Measurements from ENCODE around the gene ASIC4. TPM values are rescaled to one million over a fixed set of nuclear protein-coding genes. Genes with fewer than 3 reads are reported as not detected.

Gene ASIC4
- total and polyA plus RNA-seq, 2 of the 13 experiments (the other 11 are each of a cell fraction or from before 2014, with no cell fraction given), result 0.03 TPM; not detected in 1

GRCh38 chr2:219541611-219542180 is 27.4 kb downstream of the ASIC4 start (continued):
- TF ChIP-seq ZNF331 (CRISPR knock-in tag; IDR thresholded peaks at IDR 0.05), result peak; percentile 82
- TF ChIP-seq CSRNP1 (CRISPR knock-in tag; IDR thresholded peaks at IDR 0.05), result peak; percentile 74; the same call in 1 of the 2 replicates
- TF ChIP-seq ZNF232 (CRISPR knock-in tag; IDR thresholded peaks at IDR 0.05; ENCODE audit: borderline replicate concordance), result peak; percentile 89; the same call in 1 of the 2 replicates
- no peak for TF ChIP-seq ZNF781 (CRISPR knock-in tag; IDR thresholded peaks at IDR 0.05; ENCODE audit: borderline replicate concordance, not compliant biosample characterization)
- peak; percentile 66; the same call in 1 of the 2 replicates for TF ChIP-seq JUND (CRISPR knock-in tag; IDR thresholded peaks at IDR 0.05)
- no peak for TF ChIP-seq HMG20A (CRISPR knock-in tag; IDR thresholded peaks at IDR 0.05; ENCODE audit: borderline replicate concordance)
- no peak for TF ChIP-seq FOXM1 (CRISPR knock-in tag; IDR thresholded peaks at IDR 0.05)
- TF ChIP-seq ZNF3 (CRISPR knock-in tag; IDR thresholded peaks at IDR 0.05), result no peak
- TF ChIP-seq ZMAT5 (CRISPR knock-in tag; IDR thresholded peaks at IDR 0.05; ENCODE audit: borderline replicate concordance, low read depth), result no peak
- TF ChIP-seq KDM5B (CRISPR knock-in tag; IDR thresholded peaks at IDR 0.05; ENCODE audit: borderline replicate concordance), result no peak; the same call in none of the 2 replicates
- TF ChIP-seq HDAC6 (IDR thresholded peaks at IDR 0.05; ENCODE audit: low read depth, low read length), result no peak
- no peak for TF ChIP-seq ZNF260 (CRISPR knock-in tag; IDR thresholded peaks at IDR 0.05; ENCODE audit: borderline replicate concordance, low read depth)
- no peak for TF ChIP-seq SYNCRIP (IDR thresholded peaks at IDR 0.05; ENCODE audit: insufficient read depth, low read depth, low read length)
- no peak for TF ChIP-seq ZBTB21 (CRISPR knock-in tag; IDR thresholded peaks at IDR 0.05)
- peak; percentile 53 for TF ChIP-seq HNRNPK (IDR thresholded peaks at IDR 0.05; ENCODE audit: low read depth, low read length, poor library complexity, severe bottlenecking)
- TF ChIP-seq ZBTB43 (CRISPR knock-in tag; conservative IDR thresholded peaks at IDR 0.05), result 0 out of 2 replicates have a peak, but pooled peaks have one; percentile 35
- TF ChIP-seq, protein P1, sequence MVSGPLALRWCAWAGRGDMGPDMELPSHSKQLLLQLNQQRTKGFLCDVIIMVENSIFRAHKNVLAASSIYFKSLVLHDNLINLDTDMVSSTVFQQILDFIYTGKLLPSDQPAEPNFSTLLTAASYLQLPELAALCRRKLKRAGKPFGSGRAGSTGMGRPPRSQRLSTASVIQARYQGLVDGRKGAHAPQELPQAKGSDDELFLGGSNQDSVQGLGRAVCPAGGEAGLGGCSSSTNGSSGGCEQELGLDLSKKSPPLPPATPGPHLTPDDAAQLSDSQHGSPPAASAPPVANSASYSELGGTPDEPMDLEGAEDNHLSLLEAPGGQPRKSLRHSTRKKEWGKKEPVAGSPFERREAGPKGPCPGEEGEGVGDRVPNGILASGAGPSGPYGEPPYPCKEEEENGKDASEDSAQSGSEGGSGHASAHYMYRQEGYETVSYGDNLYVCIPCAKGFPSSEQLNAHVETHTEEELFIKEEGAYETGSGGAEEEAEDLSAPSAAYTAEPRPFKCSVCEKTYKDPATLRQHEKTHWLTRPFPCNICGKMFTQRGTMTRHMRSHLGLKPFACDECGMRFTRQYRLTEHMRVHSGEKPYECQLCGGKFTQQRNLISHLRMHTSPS (CRISPR knock-in tag; IDR thresholded peaks at IDR 0.05; ENCODE audit: low read depth), result peak; percentile 98
- no peak for TF ChIP-seq ZNF337 (CRISPR knock-in tag; IDR thresholded peaks at IDR 0.05; ENCODE audit: borderline replicate concordance, low read depth)
- no peak for TF ChIP-seq ZNF253 (CRISPR knock-in tag; IDR thresholded peaks at IDR 0.05; ENCODE audit: borderline replicate concordance)
- 0 out of 2 replicates have a peak, but pooled peaks have one; percentile 60 for TF ChIP-seq BRD4 (CRISPR knock-in tag; IDR thresholded peaks at IDR 0.05)
- TF ChIP-seq ZNF772 (CRISPR knock-in tag; IDR thresholded peaks at IDR 0.05), result peak; percentile 96; the same call in 1 of the 2 replicates
- no peak for TF ChIP-seq DR1 (CRISPR knock-in tag; IDR thresholded peaks at IDR 0.05)
- no peak for TF ChIP-seq HCFC1 (IDR thresholded peaks at IDR 0.05; ENCODE audit: low read depth, low read length)
- TF ChIP-seq DMAP1 (CRISPR knock-in tag; IDR thresholded peaks at IDR 0.05), result no peak; the same call in 1 of the 2 replicates
- TF ChIP-seq KDM1A (CRISPR knock-in tag; IDR thresholded peaks at IDR 0.05), result no peak

All from HepG2 (cell line).